GM23338 (cell line): Measurements from ENCODE around the gene DMRTC2. TPM values are rescaled to one million over a fixed set of nuclear protein-coding genes. Genes with fewer than 3 reads are reported as not detected.

Experiments
- CREB1 ChIP-seq: fragments of 250-450 bp; sonication (Bioruptor Pico); IDR thresholded peaks from 2 replicates; pipeline ENCODE4 v1.5.0; 2020; ENCODE audit warnings: low read depth, mild to moderate bottlenecking, moderate library complexity
- ETS1 ChIP-seq: IDR thresholded peaks from 2 replicates; pipeline ENCODE4 v1.6.1; 2016; ENCODE audit warnings: antibody characterized with exemption
- POLR2AphosphoS5 ChIP-seq: IDR thresholded peaks from 2 replicates; pipeline ENCODE4 v1.6.1; 2016; ENCODE audit warnings: antibody characterized with exemption, low read depth
- REST ChIP-seq: IDR thresholded peaks from one replicate; pipeline ENCODE4 v1.6.1; 2018; ENCODE audit warnings: antibody characterized with exemption; ENCODE audit not compliant: unreplicated experiment
- ZNF114 ChIP-seq: fragments of 250-450 bp; sonication (Bioruptor Pico); IDR thresholded peaks from 2 replicates; pipeline ENCODE4 v1.5.0; 2020; ENCODE audit warnings: mild to moderate bottlenecking, moderate library complexity
- ZNF331 ChIP-seq: fragments of 250-450 bp; sonication (Bioruptor Pico); IDR thresholded peaks from 2 replicates; pipeline ENCODE4 v1.5.0; 2020; ENCODE audit warnings: low read depth, mild to moderate bottlenecking, moderate library complexity
- microRNA-seq: library from miRNA; unstranded; fragments of <30 nt; microRNA quantifications from one replicate; pipeline ENCODE4, GENCODE V29; 2017
- polyA plus RNA-seq: library from polyadenylated mRNA; unstranded; fragments of >200 nt; fragmentation: Nextera tagmentation; extraction: Ambion mirVana; gene quantifications from 2 replicates; pipeline ENCODE4 v1.2.1, GENCODE V29; 2016
- small RNA-seq: library from RNA; depleted of rRNA; stranded (forward); fragments of <200 nt; gene quantifications from one replicate; pipeline ENCODE3, GENCODE V24; 2014; ENCODE audit warnings: low replicate concordance
- total RNA-seq: library from RNA; depleted of rRNA; stranded (reverse); fragments of >200 nt; shearing (Covaris generic); gene quantifications from 2 replicates; pipeline ENCODE4 v1.2.3, GENCODE V29; 2014; rRNA removed
- TF ChIP-seq, protein P1 (sequence below), 2 experiments: fragments of 200-600 bp in 1 of 2; sonication (generic) in 1 of 2; conservative IDR thresholded peaks; 2 replicates each; pipeline versions ENCODE4 v1.5.1 to v1.6.1; 2016 to 2017; ENCODE audit warnings: antibody characterized with exemption in 2 of 2, low read depth in 2 of 2, mild to moderate bottlenecking in 2 of 2, moderate library complexity in 1 of 2

Gene DMRTC2
- total and polyA plus RNA-seq, 2 experiments from 2014 or later: 0.21 TPM; not detected in 1

- TF ChIP-seq, protein P1, sequence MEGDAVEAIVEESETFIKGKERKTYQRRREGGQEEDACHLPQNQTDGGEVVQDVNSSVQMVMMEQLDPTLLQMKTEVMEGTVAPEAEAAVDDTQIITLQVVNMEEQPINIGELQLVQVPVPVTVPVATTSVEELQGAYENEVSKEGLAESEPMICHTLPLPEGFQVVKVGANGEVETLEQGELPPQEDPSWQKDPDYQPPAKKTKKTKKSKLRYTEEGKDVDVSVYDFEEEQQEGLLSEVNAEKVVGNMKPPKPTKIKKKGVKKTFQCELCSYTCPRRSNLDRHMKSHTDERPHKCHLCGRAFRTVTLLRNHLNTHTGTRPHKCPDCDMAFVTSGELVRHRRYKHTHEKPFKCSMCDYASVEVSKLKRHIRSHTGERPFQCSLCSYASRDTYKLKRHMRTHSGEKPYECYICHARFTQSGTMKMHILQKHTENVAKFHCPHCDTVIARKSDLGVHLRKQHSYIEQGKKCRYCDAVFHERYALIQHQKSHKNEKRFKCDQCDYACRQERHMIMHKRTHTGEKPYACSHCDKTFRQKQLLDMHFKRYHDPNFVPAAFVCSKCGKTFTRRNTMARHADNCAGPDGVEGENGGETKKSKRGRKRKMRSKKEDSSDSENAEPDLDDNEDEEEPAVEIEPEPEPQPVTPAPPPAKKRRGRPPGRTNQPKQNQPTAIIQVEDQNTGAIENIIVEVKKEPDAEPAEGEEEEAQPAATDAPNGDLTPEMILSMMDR (conservative IDR thresholded peaks at IDR 0.05; ENCODE audit: low read depth in 2 of 2): no peak
- TF ChIP-seq ETS1: no peak
- TF ChIP-seq REST: no peak
- no peak for TF ChIP-seq CREB1 (CRISPR knock-in tag)
- TF ChIP-seq ZNF331 (CRISPR knock-in tag): no peak
- no peak for TF ChIP-seq POLR2AphosphoS5
- TF ChIP-seq ZNF114: no peak
Measured at GRCh38 chr19:41898235-41898634, 53.4 kb downstream of the DMRTC2 start (continued).

Small RNA genes within 50 kb of the gene (microRNA-seq; reads per million reads assigned to microRNA genes)
- gene MIR6797: not detected

Small RNA genes within 50 kb of the gene (small RNA-seq; reads per million reads assigned to genes)
- not detected for gene MIR6797

Other genes with a start within 250 kb of the DMRTC2 start
- not detected in 2 replicates for gene CEACAM4, start 218.0 kb upstream of the DMRTC2 start, total RNA-seq
- gene CEACAM4, start 218.0 kb upstream of the DMRTC2 start, polyA plus RNA-seq: not detected in 2 replicates
- gene CEACAM7, start 156.8 kb upstream of the DMRTC2 start, total RNA-seq: 0.24 and 0.50 TPM in 2 replicates
- not detected in 2 replicates for gene CEACAM7, start 156.8 kb upstream of the DMRTC2 start, polyA plus RNA-seq
- not detected in 2 replicates for gene CEACAM5, start 136.4 kb upstream of the DMRTC2 start, total RNA-seq
- gene CEACAM5, start 136.4 kb upstream of the DMRTC2 start, polyA plus RNA-seq: not detected in 2 replicates
- gene CEACAM6, start 89.5 kb upstream of the DMRTC2 start, total RNA-seq: not detected in 2 replicates
- gene CEACAM6, start 89.5 kb upstream of the DMRTC2 start, polyA plus RNA-seq: not detected in 2 replicates
- gene CEACAM3, start 48.5 kb upstream of the DMRTC2 start, total RNA-seq: not detected in 2 replicates
- gene CEACAM3, start 48.5 kb upstream of the DMRTC2 start, polyA plus RNA-seq: not detected in 2 replicates
- not detected in 2 replicates for gene LYPD4, start 359 bp upstream of the DMRTC2 start, total RNA-seq
- gene LYPD4, start 359 bp upstream of the DMRTC2 start, polyA plus RNA-seq: not detected in 2 replicates
- gene RPS19, start 15.2 kb downstream of the DMRTC2 start, total RNA-seq: 631 and 1,798 TPM in 2 replicates
- 4,053 and 4,073 TPM in 2 replicates for gene RPS19, start 15.2 kb downstream of the DMRTC2 start, polyA plus RNA-seq
- gene CD79A, start 32.2 kb downstream of the DMRTC2 start, total RNA-seq: not detected in 2 replicates
- 0.27 and 0.47 TPM in 2 replicates for gene CD79A, start 32.2 kb downstream of the DMRTC2 start, polyA plus RNA-seq
- 36.8 and 44.7 TPM in 2 replicates for gene ARHGEF1, start 38.1 kb downstream of the DMRTC2 start, total RNA-seq
- 41.3 and 50.8 TPM in 2 replicates for gene ARHGEF1, start 38.1 kb downstream of the DMRTC2 start, polyA plus RNA-seq
- 0.69 TPM in 1 of 2 replicates, not detected in the other for gene ERFL, start 83.4 kb downstream of the DMRTC2 start, total RNA-seq
- 0.14 TPM in 1 of 2 replicates, not detected in the other for gene ERFL, start 83.4 kb downstream of the DMRTC2 start, polyA plus RNA-seq
- gene RABAC1, start 114.3 kb downstream of the DMRTC2 start, total RNA-seq: 113 and 151 TPM in 2 replicates
- gene RABAC1, start 114.3 kb downstream of the DMRTC2 start, polyA plus RNA-seq: 206 and 215 TPM in 2 replicates
- 33.1 and 37.3 TPM in 2 replicates for gene ATP1A3, start 149.2 kb downstream of the DMRTC2 start, total RNA-seq
- gene ATP1A3, start 149.2 kb downstream of the DMRTC2 start, polyA plus RNA-seq: 11.0 and 11.5 TPM in 2 replicates
- gene GRIK5, start 225.2 kb downstream of the DMRTC2 start, total RNA-seq: 34.3 and 42.5 TPM in 2 replicates
- gene GRIK5, start 225.2 kb downstream of the DMRTC2 start, polyA plus RNA-seq: 5.1 and 6.2 TPM in 2 replicates
- 50.8 and 61.2 TPM in 2 replicates for gene ZNF574, start 231.1 kb downstream of the DMRTC2 start, total RNA-seq
- gene ZNF574, start 231.1 kb downstream of the DMRTC2 start, polyA plus RNA-seq: 18.7 and 19.4 TPM in 2 replicates